DOHH2 (cell line): ENCODE results near the gene PDE11A.

Source experiments
- H3F3A ChIP-seq: fragments of 200-600 bp; sonication (generic), shearing (Covaris generic); 2 replicates; pipeline ENCODE4 v1.6.0; 2016; ENCODE audit warnings: antibody characterized with exemption, mild to moderate bottlenecking; ENCODE audit not compliant: control insufficient read depth, insufficient read depth
- H3K27ac ChIP-seq: fragments of 200-600 bp; sonication (generic); 2 replicates; pipeline ENCODE4 v1.5.1; 2014; ENCODE audit warnings: low read depth, mild to moderate bottlenecking, low read length, moderate library complexity
- H3K27me3 ChIP-seq: fragments of 200-600 bp; sonication (generic); 2 replicates; pipeline ENCODE4 v1.6.1; 2014; ENCODE audit warnings: mild to moderate bottlenecking, low read length, mixed read lengths; ENCODE audit not compliant: control insufficient read depth
- H3K36me3 ChIP-seq: fragments of 200-600 bp; sonication (generic); 2 replicates; pipeline ENCODE4 v1.6.1; 2014; ENCODE audit warnings: mild to moderate bottlenecking, low read length, moderate library complexity, mixed read lengths; ENCODE audit not compliant: control insufficient read depth
- H3K4me1 ChIP-seq: fragments of 200-600 bp; sonication (generic); 2 replicates; pipeline ENCODE4 v1.6.1; 2014; ENCODE audit warnings: mild to moderate bottlenecking, low read length, mixed read lengths; ENCODE audit not compliant: control insufficient read depth
- H3K4me2 ChIP-seq: fragments of 200-600 bp; sonication (generic); 2 replicates; pipeline ENCODE4 v1.6.0; 2014; ENCODE audit warnings: mild to moderate bottlenecking, low read length, moderate library complexity
- H3K4me3 ChIP-seq: fragments of 200-600 bp; sonication (generic); 2 replicates; pipeline ENCODE4 v1.5.1; 2014; ENCODE audit warnings: mild to moderate bottlenecking, low read length, mixed read lengths
- H3K79me2 ChIP-seq: fragments of 200-600 bp; sonication (generic); 2 replicates; pipeline ENCODE4 v1.6.1; 2014; ENCODE audit warnings: mild to moderate bottlenecking, low read length, mixed read lengths; ENCODE audit not compliant: control insufficient read depth
- H3K9me2 ChIP-seq: fragments of 200-600 bp; sonication (generic); replicated peaks from 2 replicates; pipeline ENCODE4 v1.6.1; 2014; ENCODE audit warnings: mild to moderate bottlenecking, low read length, mixed read lengths; ENCODE audit not compliant: control insufficient read depth
- H3K9me3 ChIP-seq: fragments of 200-600 bp; sonication (generic); 2 replicates; pipeline ENCODE4 v1.6.1; 2014; ENCODE audit warnings: antibody characterized with exemption, low read length, mixed read lengths; ENCODE audit not compliant: control insufficient read depth, insufficient read depth
- H4K20me1 ChIP-seq: fragments of 200-600 bp; sonication (generic); 2 replicates; pipeline ENCODE4 v1.6.0; 2014; ENCODE audit warnings: low read depth, mild to moderate bottlenecking, antibody characterized with exemption, low read length, moderate library complexity; ENCODE audit not compliant: control insufficient read depth, insufficient read depth
- EZH2phosphoT487 ChIP-seq: fragments of 200-600 bp; sonication (generic); IDR thresholded peaks from 2 replicates; pipeline ENCODE4 v1.6.1; 2017; ENCODE audit warnings: borderline replicate concordance, mild to moderate bottlenecking, antibody characterized with exemption, low read length, moderate library complexity, mixed read lengths
- TF ChIP-seq, protein P1 (sequence below): fragments of 200-600 bp; sonication (generic); IDR thresholded peaks from one replicate; pipeline ENCODE4 v1.5.1; 2014; ENCODE audit warnings: antibody characterized with exemption, mild to moderate bottlenecking, low read depth, low read length; ENCODE audit not compliant: poor library complexity, severe bottlenecking

The PDE11A gene

GRCh38 chr2:177698281-177698680 lies 374.3 kb downstream of the PDE11A start:
- Histone ChIP-seq H3K4me3 (no peak overlapping the region), H4K20me1 (no peaks in the 10 kb centered on the region), H3F3A (no peaks in the 10 kb centered on the region), H3K4me1 (no peaks in the 10 kb centered on the region), H3K9me2 (no peaks in the 10 kb centered on the region), H3K27ac (no peak overlapping the region), H3K9me3 (no peaks in the 10 kb centered on the region), H3K36me3 (no peaks in the 10 kb centered on the region), H3K79me2 (no peaks in the 10 kb centered on the region), H3K27me3 (no peaks in the 10 kb centered on the region; the same call in 1 of the 2 replicates), H3K4me2 (no peak overlapping the region)
- TF ChIP-seq, protein P1, sequence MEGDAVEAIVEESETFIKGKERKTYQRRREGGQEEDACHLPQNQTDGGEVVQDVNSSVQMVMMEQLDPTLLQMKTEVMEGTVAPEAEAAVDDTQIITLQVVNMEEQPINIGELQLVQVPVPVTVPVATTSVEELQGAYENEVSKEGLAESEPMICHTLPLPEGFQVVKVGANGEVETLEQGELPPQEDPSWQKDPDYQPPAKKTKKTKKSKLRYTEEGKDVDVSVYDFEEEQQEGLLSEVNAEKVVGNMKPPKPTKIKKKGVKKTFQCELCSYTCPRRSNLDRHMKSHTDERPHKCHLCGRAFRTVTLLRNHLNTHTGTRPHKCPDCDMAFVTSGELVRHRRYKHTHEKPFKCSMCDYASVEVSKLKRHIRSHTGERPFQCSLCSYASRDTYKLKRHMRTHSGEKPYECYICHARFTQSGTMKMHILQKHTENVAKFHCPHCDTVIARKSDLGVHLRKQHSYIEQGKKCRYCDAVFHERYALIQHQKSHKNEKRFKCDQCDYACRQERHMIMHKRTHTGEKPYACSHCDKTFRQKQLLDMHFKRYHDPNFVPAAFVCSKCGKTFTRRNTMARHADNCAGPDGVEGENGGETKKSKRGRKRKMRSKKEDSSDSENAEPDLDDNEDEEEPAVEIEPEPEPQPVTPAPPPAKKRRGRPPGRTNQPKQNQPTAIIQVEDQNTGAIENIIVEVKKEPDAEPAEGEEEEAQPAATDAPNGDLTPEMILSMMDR = no peak
- TF ChIP-seq EZH2phosphoT487 = no peak

- Histone ChIP-seq H3F3A (no peaks in the 10 kb centered on the region), H3K79me2 (no peaks in the 10 kb centered on the region), H3K4me2 (no peak overlapping the region), H3K36me3 (no peaks in the 10 kb centered on the region), H3K27ac (no peak overlapping the region), H4K20me1 (no peaks in the 10 kb centered on the region), H3K9me2 (no peaks in the 10 kb centered on the region), H3K9me3 (no peaks in the 10 kb centered on the region), H3K4me1 (no peaks in the 10 kb centered on the region), H3K27me3 (no peaks in the 10 kb centered on the region), H3K4me3 (no peak overlapping the region)
- no peak for TF ChIP-seq EZH2phosphoT487
- TF ChIP-seq, protein P1 = no peak
These were observed 378.2 kb downstream of the PDE11A start for GRCh38 chr2:177694348-177694747.

GRCh38 chr2:177693658-177694339 lies 378.8 kb downstream of the PDE11A start:
- no peak overlapping the region for H3K4me3 ChIP-seq
- H3K79me2 ChIP-seq = no peaks in the 10 kb centered on the region
- H3K4me2 ChIP-seq = no peak overlapping the region
- no peaks in the 10 kb centered on the region for H3F3A ChIP-seq
- no peak overlapping the region for H3K27ac ChIP-seq
- no peaks in the 10 kb centered on the region for H3K9me3 ChIP-seq
- H3K4me1 ChIP-seq = no peaks in the 10 kb centered on the region
- H3K9me2 ChIP-seq = no peaks in the 10 kb centered on the region
- TF ChIP-seq EZH2phosphoT487 = no peak
- TF ChIP-seq, protein P1 = no peak
- H4K20me1 ChIP-seq = no peaks in the 10 kb centered on the region
- no peaks in the 10 kb centered on the region for H3K27me3 ChIP-seq
- H3K36me3 ChIP-seq = no peaks in the 10 kb centered on the region
